HCT116 (cell line): ENCODE results near the gene TDG. TPM values are rescaled to one million over a fixed set of nuclear protein-coding genes. Genes with fewer than 3 reads are reported as not detected.

Experiments used
- ATAC-seq: fragments of 200-7000 bp; cut with Tn5 transposase; 2 replicates; pipeline ENCODE4 v1.9.1; 2020; ENCODE audit warnings: mild to moderate bottlenecking, moderate library complexity
- BruUV-seq: library from RNA; stranded (reverse); fragments of 400-500 nt; replicated peaks from 2 replicates; lab custom pipeline; 2021; lab: Mats Ljungman, UMichigan
- CTCF ChIA-PET: fragments of 300-600 bp; sonication (Branson Sonifier 250); formaldehyde crosslinking; loops from one replicate; lab custom pipeline; 2021; ENCODE audit warnings: antibody characterized with exemption; lab: Charles Lee
- POLR2A ChIA-PET: fragments of 300-600, 350-600 bp; sonication (Branson Sonifier 250); formaldehyde crosslinking; loops from one replicate; lab custom pipeline; 2021; ENCODE audit warnings: antibody characterized with exemption; lab: Charles Lee
- RAD21 ChIA-PET, 2 experiments: fragments of 300-600 bp; sonication (Branson Sonifier 250); formaldehyde crosslinking; loops; one replicate each; lab custom pipeline; 2023; ENCODE audit warnings: low total read pairs in 2 of 2; ENCODE audit not compliant: uncharacterized antibody in 2 of 2, unreplicated experiment in 2 of 2, low non-redundant PET in 1 of 2; lab: Charles Lee
- DNase-seq: peaks from one replicate; pipeline ENCODE4 v3.0.0-alpha.2; 2010; ENCODE audit warnings: low read depth, low spot score
- H2AFZ ChIP-seq: fragments of 200-600 bp; shearing (Covaris generic), sonication (generic); 2 replicates; pipeline ENCODE4 v1.6.1; 2017; ENCODE audit warnings: low read depth, mixed run types, mixed read lengths, antibody characterized with exemption, low read length; ENCODE audit not compliant: poor library complexity, severe bottlenecking
- H3K27ac ChIP-seq: 2 replicates; pipeline ENCODE4 v1.5.1; 2012; ENCODE audit warnings: low read depth, low read length
- H3K27me3 ChIP-seq: fragments of 200-600 bp; sonication (generic); 2 replicates; pipeline ENCODE4 v1.6.1; 2016; ENCODE audit warnings: mixed run types, low read length, mixed read lengths; ENCODE audit not compliant: insufficient read depth
- H3K36me3 ChIP-seq, 2 experiments: fragments of 200-500 bp in 1 of 2; fragments of 200-600 bp in 1 of 2; sonication (Bioruptor generic) in 1 of 2; sonication (generic) in 1 of 2; 2 replicates each; pipeline versions ENCODE4 v1.5.1 to v1.6.1; 2014 to 2016; ENCODE audit warnings: low read length in 2 of 2, inconsistent platforms in 1 of 2, mixed read lengths in 1 of 2, mixed run types in 1 of 2; ENCODE audit not compliant: insufficient read depth in 2 of 2, control insufficient read depth in 1 of 2
- H3K4me1 ChIP-seq, 2 experiments: fragments of 200-600 bp in 1 of 2; sonication (generic) in 1 of 2; 2 replicates each; pipeline versions ENCODE4 v1.5.1 to v1.6.1; 2012 to 2017; ENCODE audit warnings: low read length in 2 of 2, inconsistent platforms in 1 of 2, mild to moderate bottlenecking in 1 of 2, mixed read lengths in 1 of 2, mixed run types in 1 of 2, moderate library complexity in 1 of 2; ENCODE audit not compliant: insufficient read depth in 2 of 2, control insufficient read depth in 1 of 2
- H3K4me2 ChIP-seq: fragments of 200-600 bp; sonication (generic); 2 replicates; pipeline ENCODE4 v1.6.1; 2017; ENCODE audit warnings: mixed run types, low read length, mixed read lengths
- H3K4me3 ChIP-seq, 2 experiments: fragments of 200-600 bp in 1 of 2; sonication (generic) in 1 of 2; replicated peaks in 1 of 2; 2 replicates each; pipeline ENCODE4 v1.5.1; 2011 to 2016; ENCODE audit warnings: low read length in 2 of 2, control low read depth in 1 of 2, low read depth in 1 of 2, mild to moderate bottlenecking in 1 of 2, mixed read lengths in 1 of 2, mixed run types in 1 of 2
- H3K79me2 ChIP-seq: fragments of 200-600 bp; sonication (generic); 2 replicates; pipeline ENCODE4 v1.6.1; 2017; ENCODE audit warnings: mild to moderate bottlenecking, mixed run types, low read length, moderate library complexity, mixed read lengths; ENCODE audit not compliant: insufficient read depth
- H3K9ac ChIP-seq: fragments of 200-600 bp; sonication (generic); 2 replicates; pipeline ENCODE4 v1.6.1; 2016; ENCODE audit warnings: low read length, mixed read lengths
- H3K9me2 ChIP-seq: fragments of 200-600 bp; sonication (generic), shearing (Covaris generic); 2 replicates; pipeline ENCODE4 v1.6.1; 2017; ENCODE audit warnings: mixed run types, mild to moderate bottlenecking, moderate library complexity; ENCODE audit not compliant: insufficient read depth
- H3K9me3 ChIP-seq, 2 experiments: fragments of 200-500 bp in 1 of 2; fragments of 200-600 bp in 1 of 2; sonication (Bioruptor generic) in 1 of 2; sonication (generic) in 1 of 2; 2 replicates each; pipeline ENCODE4 v1.6.1; 2014 to 2017; ENCODE audit warnings: low read length in 2 of 2, mixed read lengths in 2 of 2, inconsistent platforms in 1 of 2, low read depth in 1 of 2, mild to moderate bottlenecking in 1 of 2, mixed run types in 1 of 2, moderate library complexity in 1 of 2; ENCODE audit not compliant: control insufficient read depth in 1 of 2, insufficient read depth in 1 of 2
- H4K20me1 ChIP-seq: fragments of 200-600 bp; sonication (generic), shearing (Covaris generic); 2 replicates; pipeline ENCODE4 v1.6.1; 2017; ENCODE audit warnings: mixed run types, mild to moderate bottlenecking, moderate library complexity; ENCODE audit not compliant: insufficient read depth
- CBX3 ChIP-seq: IDR thresholded peaks from 2 replicates; pipeline ENCODE4 v1.6.1; 2012; ENCODE audit warnings: low read depth
- EZH2 ChIP-seq: fragments of 200-600 bp; sonication (generic); IDR thresholded peaks from 2 replicates; pipeline ENCODE4 v1.6.1; 2017; ENCODE audit warnings: antibody characterized with exemption, mixed run types
- JUND ChIP-seq: IDR thresholded peaks from 2 replicates; pipeline ENCODE4 v1.6.1; 2012
- POLR2A ChIP-seq: IDR thresholded peaks from 2 replicates; pipeline ENCODE4 v1.7.0; 2011; ENCODE audit warnings: borderline replicate concordance; ENCODE audit not compliant: insufficient read depth, insufficient read length; ENCODE audit errors: extremely low read depth
- POLR2AphosphoS5 ChIP-seq: IDR thresholded peaks from 2 replicates; pipeline ENCODE4 v1.6.1; 2011; ENCODE audit warnings: mild to moderate bottlenecking, low read depth, low read length, moderate library complexity
- RAD21 ChIP-seq: IDR thresholded peaks from 2 replicates; pipeline ENCODE4 v1.6.1; 2012; ENCODE audit warnings: low read depth, mild to moderate bottlenecking
- REST ChIP-seq: IDR thresholded peaks from 2 replicates; pipeline ENCODE4 v1.6.1; 2012; ENCODE audit warnings: low read depth
- SP1 ChIP-seq: IDR thresholded peaks from 2 replicates; pipeline ENCODE4 v1.6.1; 2012; ENCODE audit warnings: low read depth
- SRF ChIP-seq: IDR thresholded peaks from 2 replicates; pipeline ENCODE4 v1.6.1; 2012; ENCODE audit warnings: low read depth
- ZFX ChIP-seq: fragments of 450-650 bp; IDR thresholded peaks from 2 replicates; pipeline ENCODE4 v1.6.1; 2017
- intact Hi-C: fragments of 100-400 bp; cut with micrococcal nuclease; formaldehyde crosslinking; loops from 2 replicates; pipeline ENCODE4 v1.10.0; 2022
- total RNA-seq: library from RNA; stranded (reverse); gene quantifications from one replicate; pipeline ENCODE4 v1.2.1, GENCODE V29; 2021; ENCODE audit not compliant: unreplicated experiment

The TDG gene
- total RNA-seq, 1 experiment from 2014 or later: 23.9 TPM

GRCh38 chr12:103964805-103965204, 867 bp upstream of the TDG start:
- Histone ChIP-seq H3K9me2 (no peaks in the 10 kb centered on the region), H3K27ac (peak overlapping the region; percentile 78), H3K4me1 (peaks cover 9 to 28% of the 10 kb centered on the region in 2 experiments; a peak in 3 of 4 replicates), H3K9me3 (no peaks in the 10 kb centered on the region), H4K20me1 (no peaks in the 10 kb centered on the region), H3K4me2 (peak overlapping the region; percentile 94), H3K36me3 (0 out of 4 replicates have a peak, but pooled peaks cover 0 to 4% of the 10 kb centered on the region in 2 experiments), H3K4me3 (peak overlapping the region; percentile 88 to 90), H3K9ac (peak overlapping the region; percentile 89), H3K79me2 (peaks cover 59% of the 10 kb centered on the region), H3K27me3 (no peaks in the 10 kb centered on the region), H2AFZ (no peak overlapping the region)
- TF ChIP-seq POLR2AphosphoS5 (no peak; the same call in 1 of the 2 replicates), RAD21 (no peak), POLR2A (no peak), SRF (no peak), ZFX (no peak), CBX3 (no peak), REST (no peak), SP1 (no peak; the same call in 1 of the 2 replicates), JUND (no peak), EZH2 (no peak)
- CTCF ChIA-PET: interaction anchor here (1.0 to 1.2 kb wide), 2 partner anchors 8 to 144 kb away, joined by 3 read pairs; a partner anchor contains a TSS
- intact Hi-C loops: loop anchor here (1.0 to 5.0 kb wide), 3 partner anchors 8 to 144 kb away; a partner anchor contains a TSS
- BruUV-seq: no TSS peak
- DNase-seq (no peak), ATAC-seq (no peak)
- RAD21 ChIA-PET: no interaction called here
- POLR2A ChIA-PET: interaction anchor here (1.2 to 1.9 kb wide), 3 partner anchors 15 to 124 kb away, joined by 4 to 5 read pairs (median 5); partner anchors contain the start of gene NT5DC3
